Body of pancreas (tissue), 4 donors: ENCODE measurements around the gene NLRP13.

Experiments used
- POLR2A ChIP-seq, 3 donors: fragments of 450-650 bp; IDR thresholded peaks; one replicate each; pipeline ENCODE4 v1.6.1; 2016; ENCODE audit warnings: antibody characterized with exemption in 3 of 3, mild to moderate bottlenecking in 2 of 3
- TF ChIP-seq, protein P1 (sequence below), 7 experiments: fragments of 450-650 bp in 4 of 7; fragments of 200-600 bp in 3 of 7; sonication (generic) in 3 of 7; IDR thresholded peaks; one replicate each; pipeline ENCODE4 v1.5.1; 2016 to 2019; ENCODE audit warnings: antibody characterized with exemption in 7 of 7

DNA sequence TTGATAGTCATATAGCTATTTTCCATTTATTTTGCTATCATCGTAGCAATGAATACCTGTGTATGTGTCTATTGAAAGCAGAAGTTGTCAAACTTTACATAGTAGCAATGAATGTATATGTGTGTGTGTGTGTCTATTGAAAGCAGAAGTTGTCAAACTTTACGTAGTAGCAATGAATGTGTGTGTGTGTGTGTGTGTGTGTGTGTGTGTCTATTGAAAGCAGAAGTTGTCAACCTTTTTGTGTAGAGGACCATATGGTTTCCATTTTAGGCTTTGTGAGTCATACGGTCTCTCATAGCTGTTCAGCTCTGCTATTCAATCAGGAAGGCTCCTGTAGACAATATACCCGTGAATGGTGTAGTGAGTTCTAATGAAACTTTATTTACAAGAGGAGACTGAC, 75.0 kb downstream of the NLRP13 start:
- TF ChIP-seq, protein P1, sequence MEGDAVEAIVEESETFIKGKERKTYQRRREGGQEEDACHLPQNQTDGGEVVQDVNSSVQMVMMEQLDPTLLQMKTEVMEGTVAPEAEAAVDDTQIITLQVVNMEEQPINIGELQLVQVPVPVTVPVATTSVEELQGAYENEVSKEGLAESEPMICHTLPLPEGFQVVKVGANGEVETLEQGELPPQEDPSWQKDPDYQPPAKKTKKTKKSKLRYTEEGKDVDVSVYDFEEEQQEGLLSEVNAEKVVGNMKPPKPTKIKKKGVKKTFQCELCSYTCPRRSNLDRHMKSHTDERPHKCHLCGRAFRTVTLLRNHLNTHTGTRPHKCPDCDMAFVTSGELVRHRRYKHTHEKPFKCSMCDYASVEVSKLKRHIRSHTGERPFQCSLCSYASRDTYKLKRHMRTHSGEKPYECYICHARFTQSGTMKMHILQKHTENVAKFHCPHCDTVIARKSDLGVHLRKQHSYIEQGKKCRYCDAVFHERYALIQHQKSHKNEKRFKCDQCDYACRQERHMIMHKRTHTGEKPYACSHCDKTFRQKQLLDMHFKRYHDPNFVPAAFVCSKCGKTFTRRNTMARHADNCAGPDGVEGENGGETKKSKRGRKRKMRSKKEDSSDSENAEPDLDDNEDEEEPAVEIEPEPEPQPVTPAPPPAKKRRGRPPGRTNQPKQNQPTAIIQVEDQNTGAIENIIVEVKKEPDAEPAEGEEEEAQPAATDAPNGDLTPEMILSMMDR (IDR thresholded peaks at IDR 0.05) = no peak
- no peak for TF ChIP-seq POLR2A (IDR thresholded peaks at IDR 0.05)
